ENCODE data around the gene CAPN9.
"Not testable (repeated sequence)": the region's sequence is repeated elsewhere in the genome, so short reads cannot be mapped to it uniquely, and the experiment has no call there.

The CAPN9 gene

DNA sequence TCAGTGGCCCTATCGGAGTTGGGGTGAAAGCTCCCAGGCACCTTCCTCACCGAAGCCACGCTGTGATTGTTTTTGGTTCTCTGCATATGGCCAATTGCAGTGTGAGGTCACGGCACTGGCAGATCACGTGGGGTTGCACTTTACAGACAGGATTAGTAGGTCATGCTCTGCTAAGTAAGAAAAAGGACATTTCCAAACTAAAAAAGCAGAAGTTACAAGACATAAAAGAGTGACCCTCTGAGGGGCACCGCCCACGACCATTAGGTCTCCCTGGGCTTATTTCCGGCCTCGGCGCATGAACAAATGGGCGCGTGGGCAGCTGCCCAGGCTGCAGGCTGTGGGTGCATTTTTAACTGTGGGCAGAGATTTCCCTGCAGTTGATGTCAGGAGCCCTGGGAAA is 2.0 kb downstream of the CAPN9 start:
- DNase-seq, result no peak

DNA sequence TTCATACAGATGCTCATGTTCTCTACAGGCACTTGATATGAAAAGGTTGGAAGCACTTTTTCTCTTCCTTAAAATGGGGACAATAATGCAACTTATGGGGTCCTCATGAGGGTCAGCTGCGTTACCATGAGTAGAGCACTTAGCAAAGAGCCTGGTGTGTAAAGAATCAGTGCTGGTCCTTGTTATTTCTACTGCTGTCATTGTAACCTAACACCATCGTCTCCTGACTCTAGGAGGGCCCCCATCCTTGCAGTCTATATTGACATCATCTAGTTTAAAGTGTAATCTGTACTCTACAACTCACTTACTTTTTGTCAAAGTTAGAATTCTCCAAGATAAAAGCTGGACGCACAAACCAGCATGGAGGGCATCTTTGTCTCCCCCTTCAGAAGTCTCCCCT is 2.4 kb downstream of the CAPN9 start:
- DNase-seq, result no peak

DNA sequence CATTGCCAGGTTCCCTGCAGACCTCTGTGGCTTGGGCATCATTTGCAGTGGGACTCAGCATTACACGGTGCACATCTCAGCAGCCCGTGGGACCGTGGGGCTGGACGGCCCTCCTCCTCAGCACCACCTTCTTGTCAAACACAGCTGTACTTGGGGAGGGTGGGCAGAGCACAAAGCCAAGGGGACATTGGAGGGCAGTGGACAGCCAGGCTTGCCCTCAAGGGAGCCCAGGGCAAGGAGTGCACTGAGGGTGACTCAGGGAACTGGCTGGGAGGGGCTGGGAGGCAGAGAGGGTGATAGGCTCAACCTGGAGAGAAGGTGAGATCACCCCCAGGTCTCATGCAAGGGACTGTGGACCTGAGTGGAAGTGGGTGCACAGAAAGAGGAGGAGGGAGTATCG is 3.4 kb downstream of the CAPN9 start:
- DNase-seq, result no peak

DNA sequence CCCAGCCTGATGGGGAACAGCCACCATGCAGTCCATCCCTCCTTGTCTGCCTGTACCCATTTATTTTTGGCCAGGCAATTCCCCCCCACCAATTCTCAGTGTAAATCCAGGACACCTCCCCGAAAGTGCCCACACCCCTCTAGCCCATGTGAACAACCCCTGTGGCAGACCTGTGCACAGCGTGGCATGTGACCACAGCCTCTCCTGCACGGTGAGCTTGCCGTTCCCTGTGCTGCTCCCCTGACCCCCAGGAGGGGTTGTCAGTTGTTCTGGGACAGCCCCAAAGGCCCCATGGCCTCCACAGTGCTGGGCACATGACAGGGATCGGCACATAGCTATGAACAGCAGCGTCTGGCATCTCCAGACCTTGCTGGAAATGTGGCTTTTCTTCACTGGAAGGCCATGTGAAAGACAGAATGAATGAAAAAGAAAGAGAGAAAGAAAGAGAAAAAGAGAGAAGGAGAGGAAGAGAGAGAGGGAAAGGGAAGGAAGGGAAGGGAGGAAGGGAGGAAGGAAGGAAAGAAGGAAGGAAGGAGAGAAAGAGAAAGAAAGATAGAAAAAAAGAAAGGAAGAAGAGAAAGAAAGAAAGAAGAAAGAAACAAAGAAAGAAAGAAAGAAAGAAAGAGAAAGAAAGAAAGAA is 3.9 kb downstream of the CAPN9 start:
- DNase-seq, result no peak

DNA sequence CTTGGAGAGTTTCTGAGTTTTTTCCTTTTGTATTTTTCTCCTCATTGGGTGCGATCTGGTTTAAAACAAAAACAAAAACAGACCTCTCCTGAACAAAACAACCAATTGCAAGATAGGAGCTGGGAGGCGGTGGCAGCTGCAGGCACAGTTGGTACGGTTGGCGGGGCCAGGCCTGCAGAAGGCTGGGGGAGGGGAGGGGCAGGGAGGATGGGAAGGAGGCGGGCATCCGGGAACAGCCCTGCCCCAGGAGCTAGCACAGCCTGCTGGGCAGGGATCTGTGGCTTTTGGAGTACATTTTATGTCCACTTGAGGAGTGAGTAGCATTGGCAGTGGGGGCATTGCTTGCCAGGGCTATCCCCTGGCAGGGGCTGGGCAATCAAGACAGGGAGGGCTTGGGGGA is 5.2 kb downstream of the CAPN9 start:
- DNase-seq, result no peak

DNA sequence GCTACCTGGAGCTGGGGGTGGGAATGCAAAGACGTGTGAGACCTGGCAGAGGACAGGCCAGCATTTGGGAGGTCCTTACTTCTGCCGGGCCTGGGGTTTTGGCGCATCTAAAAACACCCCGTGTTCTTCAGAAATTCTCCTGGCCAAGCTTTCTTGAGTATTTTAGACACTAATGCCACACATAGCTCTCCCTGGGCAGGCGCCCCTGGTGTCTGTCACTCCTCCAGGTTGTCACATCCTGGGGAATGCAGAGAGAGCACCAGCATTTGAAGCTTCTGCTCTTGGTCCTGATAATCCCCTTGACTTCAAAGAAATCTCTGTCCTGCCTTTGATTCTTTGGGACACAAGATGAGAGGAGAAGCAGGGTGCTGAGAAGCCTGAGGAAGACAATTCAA is 6.0 kb downstream of the CAPN9 start:
- no peak for DNase-seq

DNA sequence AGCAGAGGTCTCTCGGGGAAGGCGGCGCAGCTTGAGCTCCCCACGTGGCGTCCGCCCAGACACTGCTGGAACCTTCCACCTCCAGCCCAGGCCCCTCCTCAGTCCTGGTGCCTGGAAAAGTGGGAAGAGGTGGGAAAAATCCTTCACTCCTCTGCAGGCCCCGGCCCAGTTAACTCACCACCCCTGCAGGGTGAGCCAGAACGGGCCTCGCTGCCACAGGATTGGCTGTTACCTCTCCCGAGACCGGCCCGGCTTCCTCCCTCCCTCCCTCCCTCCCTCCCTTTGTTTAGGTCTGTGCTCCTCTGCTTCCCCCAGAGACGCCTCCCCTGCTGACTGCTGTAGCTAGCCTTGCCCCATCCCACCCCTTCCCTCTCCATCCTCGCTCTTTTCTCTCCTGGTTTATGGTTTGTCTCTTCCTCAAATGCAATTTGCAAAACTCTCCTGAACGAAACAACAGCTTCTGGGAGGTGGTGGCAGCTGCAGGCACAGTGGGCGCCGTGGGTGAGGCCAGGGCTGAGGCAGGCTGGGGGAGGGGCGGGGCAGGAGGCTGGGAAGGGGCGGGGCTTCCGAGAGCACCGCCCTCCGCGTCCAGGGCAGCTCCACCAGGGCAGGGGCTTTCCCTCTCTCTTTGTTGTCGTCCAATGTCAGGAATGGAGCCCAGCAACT is 6.5 kb downstream of the CAPN9 start:
- DNase-seq, result no peak

DNA sequence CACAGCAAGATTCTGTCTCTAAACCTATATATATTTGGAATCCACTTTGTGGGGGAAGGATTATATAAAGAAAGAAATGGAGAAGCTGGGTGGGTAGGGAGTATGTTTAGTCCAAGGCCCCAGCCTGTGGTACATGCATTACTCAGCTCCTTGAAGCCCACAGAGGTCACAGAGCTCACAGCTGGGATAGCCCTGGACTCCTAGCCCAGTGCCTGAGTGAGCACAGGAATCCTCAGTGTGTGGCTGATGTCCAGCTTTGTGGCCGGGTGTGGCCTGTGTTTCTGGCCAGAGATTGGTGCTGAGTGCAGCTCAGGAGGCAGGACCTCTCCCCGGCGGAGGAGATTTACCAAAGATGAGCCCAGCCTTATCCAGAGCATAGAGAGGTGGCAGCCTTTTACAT is 7.6 kb downstream of the CAPN9 start:
- DNase-seq, result no peak

DNA sequence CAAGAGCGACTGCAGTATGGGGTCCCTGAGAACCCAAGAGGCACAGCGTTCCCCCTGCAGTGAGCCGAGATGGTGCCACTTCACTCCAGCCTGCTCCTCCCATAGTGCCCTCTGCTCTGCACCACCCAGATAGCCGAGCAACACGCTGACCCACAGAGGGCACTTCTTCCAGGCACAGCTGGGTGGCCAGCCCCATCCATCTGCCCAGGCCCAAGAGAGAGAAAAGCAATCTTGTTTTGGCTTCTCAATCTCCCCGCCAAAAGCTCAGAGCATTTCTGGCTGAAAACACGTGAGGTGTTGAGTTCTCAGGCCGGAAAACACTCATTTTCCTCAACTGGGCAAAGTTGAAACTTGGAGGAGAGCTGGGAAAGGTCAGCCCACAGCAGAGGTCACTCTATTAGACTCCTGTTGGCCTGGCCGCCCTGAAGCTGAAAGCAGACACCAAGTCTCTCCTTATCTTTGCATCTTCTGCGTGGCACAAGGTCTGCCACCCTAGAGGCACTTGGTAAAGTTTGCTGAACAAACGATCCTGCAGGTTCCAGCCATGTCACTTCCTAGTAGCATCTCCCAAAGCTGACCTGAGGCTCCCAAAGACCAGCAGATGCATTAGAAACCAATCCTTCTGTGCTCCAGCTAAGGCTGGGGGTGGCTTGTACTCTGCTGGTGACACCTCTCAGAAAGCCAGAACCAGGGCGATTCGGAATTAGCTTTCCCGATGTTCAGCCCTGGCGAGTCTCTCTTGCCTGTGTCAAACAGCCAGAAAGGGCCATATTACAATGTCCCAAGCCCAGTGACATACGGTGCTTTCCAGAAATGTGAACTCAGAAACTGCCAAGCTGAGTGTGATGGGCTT is 10.9 kb downstream of the CAPN9 start:
- DNase-seq, result no peak

DNA sequence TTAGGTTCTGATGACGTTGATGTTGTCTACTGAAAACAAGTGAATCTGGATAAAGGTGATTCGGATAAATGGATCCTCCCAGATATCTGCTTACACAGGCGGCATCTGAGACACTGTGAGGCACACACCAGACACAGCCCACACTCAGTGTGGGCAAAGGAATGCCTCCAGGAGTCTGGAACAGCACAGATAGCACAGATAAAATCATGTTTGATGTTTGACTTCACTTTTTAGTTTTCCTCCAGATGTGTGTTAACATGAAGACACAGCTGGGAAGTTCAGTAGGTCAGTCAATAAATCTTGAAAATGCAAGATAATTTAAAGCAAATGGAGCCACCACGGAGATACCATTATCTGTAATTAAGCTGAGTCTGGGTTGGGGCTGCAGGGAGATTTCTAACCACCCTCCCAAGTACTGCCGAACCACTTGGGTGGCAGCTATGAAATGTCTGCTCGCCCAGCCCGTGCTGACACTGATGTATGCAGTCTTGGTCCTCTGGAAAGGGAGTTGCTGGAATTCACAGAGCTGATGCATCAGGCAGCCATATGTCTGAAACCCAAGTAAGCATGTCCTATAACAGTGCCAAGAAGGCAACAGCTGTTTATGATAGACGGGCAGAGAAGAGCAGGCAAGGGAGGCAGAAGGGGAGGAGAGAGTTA is 11.7 kb downstream of the CAPN9 start:
- no peak for DNase-seq

DNA sequence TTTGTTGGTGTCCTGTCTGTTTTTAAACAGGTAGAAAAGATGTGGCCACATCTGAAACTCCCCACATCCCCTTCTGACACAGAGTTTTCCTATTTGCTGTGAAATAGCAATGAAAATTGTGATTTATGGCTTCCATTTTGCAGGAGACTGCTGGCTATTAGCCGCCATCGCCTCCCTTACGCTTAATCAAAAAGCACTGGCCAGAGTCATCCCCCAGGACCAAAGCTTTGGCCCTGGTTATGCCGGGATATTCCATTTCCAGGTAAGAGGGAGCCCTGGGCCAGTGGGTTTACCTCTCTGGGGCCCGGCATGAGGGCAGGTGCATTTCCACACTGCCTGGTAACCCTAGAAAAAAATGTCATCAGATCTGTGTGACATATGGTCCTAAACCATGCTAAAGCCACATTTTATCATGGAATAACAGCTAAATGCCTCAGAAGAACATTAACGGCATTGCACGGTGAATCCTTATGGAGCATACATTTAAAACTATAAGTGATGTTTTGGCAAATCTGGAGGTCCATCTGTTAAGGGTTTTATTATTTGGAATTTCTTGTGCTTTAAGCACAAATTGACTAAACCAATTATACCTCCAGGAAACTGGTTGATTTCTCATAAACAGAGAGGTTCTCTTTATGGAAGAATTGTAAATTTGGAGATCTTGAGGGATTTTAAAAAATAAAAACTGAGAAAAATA is 12.3 kb downstream of the CAPN9 start:
- no peak for DNase-seq

DNA sequence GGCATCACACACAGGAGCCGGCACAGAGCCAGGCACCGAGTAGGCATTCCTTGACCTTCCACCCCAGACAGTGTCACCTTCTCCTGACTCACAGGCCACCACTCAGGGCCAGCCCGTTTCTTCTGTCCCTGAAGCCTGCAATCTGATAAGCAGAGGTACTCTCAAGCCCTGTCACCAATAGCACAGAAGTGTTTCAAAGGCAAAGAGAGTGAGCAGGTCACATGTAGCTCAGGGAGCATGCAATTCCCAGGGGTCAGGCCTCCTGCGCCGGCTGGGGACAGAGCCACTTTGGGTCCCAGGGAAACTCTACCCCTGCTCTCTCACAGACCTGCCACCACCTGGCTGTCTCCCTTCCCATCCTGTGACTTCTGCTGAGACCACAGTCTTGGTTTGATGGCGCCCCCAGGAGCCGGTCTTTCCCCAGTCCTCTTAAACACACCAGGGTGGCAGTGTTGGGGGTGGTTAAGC is 13.2 kb downstream of the CAPN9 start:
- no peak for DNase-seq

DNA sequence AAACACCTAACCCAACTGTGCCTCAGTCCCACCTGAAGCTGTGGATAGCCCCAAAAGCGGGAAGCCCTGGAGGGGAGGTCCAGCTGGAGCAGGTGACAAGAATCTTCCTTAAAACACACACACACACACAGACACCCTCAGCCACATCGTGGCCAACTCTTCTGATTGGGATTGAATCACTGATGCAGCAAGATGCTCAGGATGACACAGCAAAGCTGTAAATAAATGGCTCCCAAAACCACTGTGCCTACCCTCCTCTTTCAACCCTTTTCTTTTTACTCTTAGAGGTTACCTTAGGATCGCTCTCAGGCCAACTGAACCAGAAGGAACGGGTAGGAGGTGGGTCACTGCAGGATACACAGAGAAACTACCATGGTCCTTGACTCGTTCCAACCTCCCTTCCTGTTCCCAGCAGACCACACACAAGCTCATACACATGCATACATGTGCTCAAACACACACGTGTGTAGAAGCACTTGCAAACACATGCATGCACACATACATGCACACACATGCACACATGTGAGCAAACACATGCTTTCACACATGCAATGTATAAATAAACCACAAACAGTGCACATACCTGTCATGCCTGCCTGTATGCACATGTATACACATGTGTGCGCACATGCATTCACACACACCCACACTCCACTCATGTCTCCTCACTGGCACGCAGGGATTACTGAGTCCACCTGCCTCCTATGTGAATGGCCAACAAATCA is 14.4 kb downstream of the CAPN9 start:
- no peak for DNase-seq

DNA sequence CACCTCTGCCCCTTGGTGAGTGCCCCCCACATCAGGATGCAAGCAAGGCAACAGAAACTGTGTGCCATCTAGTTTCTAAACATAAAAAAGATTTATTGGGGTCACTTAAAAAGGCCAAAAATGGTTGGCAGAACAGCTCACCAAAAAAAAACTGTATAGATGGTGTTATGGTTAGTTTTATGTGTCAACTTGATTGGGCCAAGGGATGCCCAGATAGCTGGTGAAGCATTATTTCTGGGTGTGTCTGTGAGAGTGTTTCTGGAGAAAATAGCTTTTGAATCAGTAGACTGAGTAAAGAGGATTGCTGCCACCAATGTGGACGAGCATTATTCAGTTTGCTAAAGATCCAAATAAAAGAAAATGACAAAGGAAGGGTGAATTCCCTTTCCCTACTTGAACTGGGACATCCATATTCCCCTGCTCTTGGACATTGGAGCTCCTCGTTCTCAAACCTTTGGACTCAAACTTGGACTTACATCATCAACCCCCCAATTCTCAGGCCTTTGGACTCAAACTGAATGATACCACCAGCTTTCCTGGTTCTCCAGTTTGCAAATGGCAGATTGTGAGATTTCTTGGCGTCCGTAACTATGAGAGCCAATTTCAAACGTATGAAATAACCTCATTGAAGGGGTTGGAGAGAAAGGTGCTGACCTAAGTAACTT is 16.9 kb downstream of the CAPN9 start:
- DNase-seq, result no peak

DNA sequence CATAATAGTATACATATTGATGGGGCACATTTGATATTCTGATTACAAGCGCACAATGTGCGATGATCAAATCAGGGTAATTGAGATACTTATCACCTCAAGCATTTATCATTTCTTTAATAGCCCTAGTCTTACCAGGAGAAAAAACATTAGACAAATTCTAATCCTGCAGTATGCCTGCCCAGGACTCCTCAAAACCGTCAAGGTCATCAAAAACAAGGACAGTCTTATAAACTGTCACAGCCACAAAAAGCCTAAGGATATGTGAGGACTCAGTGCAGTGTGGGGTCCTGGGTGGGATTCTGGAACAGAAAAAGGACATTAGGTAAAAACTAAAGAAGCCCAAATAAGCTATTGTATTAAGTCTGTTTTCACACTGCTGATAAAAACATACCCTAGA is 19.1 kb downstream of the CAPN9 start:
- DNase-seq, result no peak

DNA sequence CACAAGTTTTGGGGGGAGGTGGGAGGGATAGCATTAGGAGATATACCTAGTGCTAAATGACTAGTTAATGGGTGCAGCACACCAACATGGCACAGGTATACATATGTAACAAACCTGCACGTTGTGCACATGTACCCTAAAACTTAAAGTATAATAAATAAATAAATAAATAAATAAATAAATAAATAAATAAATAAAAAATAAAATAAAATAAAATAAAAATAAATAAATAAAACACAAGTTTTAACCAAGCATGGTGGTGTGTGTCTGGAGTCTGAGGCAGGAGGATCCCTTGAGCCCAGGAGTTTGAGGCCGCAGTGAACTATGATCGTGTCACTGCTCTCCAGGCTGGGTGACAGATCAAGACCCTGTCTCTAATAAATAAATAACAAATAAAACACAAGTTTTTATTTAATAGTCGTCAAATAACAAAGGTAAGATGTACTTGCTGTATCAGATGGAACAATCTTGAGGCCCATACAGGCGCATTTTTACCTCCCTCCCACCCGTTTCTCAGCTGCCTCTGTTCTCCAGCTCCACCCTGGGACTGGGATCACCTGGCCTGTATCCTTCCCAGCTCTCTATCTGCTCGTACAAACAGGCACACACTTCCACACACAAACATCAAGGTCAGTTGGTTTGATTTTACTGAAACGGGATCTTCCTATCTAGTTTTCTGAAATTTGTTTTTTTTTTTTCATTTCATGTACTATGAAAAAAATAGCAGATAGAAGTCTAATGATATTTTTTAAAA is 20.8 kb downstream of the CAPN9 start:
- DNase-seq, result not testable (repeated sequence)

DNA sequence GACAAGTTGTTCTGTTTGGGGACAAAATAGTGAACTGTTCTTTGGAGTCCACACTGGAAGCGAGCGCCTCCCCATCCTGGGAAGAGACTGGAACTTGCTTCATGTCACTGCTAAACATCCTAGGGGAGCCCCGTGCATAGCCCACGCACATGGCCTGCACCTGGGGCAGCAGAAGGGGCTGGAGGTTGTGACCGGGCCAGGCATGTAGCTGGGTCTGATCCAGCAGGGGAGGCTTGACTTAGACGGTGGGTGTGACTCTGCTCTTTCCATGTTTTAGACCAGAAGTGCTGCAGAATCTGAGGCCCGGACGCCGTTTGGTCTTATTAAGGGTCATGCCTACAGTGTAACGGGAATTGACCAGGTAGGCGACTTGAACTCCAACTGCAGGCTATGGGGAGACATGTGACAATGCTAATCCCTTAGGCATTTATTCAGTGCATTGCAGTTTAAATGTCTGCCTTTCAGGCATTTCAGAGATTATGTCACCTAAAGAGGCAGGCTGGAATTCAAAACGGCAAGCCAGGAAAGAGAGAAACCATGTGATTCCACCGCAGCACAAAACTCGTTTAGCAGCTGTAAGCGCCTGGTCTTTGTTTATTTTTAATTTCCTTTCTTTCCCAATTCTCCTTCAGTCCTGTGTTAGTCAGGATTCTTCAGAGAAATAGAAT is 21.8 kb downstream of the CAPN9 start:
- DNase-seq, result no peak

DNA sequence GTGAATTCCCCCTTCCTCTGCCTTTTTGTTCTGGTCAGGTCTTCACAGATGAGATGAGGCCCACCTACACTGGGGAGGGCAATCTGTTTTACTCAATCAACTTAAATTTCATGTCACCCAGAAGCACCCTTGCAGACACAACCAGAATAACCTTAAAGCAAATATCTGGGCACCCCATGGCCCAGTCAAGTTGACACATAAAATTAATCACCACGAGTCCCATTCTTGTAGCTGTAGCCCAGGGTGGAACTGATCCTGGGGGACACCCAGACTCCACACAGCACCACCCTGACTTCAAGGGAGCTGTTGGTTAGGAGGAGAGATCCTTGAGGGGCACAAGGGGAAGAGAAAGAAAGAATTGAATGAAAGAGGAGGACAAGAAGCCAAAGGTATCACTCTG is 23.1 kb downstream of the CAPN9 start:
- DNase-seq, result no peak

DNA sequence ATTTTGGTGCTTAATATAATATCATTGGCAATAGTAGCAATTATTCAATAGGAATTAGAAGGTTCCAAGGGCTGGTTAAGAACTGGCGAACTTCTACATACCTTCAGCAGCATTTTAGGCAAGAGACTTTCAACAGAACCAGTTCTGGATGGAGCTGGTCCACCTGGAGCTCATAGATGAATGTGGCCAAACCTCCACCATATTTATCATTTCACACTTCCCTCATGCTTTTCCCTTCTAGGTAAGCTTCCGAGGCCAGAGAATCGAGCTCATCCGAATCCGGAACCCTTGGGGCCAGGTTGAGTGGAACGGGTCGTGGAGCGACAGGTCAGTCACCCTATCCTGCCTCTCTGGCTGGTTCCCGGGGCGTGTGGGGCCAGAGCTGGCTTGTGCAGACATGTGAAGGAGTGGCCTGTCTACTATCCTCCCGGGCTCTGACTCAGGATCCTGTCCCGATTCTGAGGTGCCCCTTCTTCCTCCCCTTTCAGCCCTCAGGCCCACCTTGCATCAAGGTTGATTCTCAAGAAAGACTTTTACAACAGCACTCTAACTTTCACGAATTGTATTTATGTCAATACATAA is 24.7 kb downstream of the CAPN9 start:
- DNase-seq, result no peak
